ENCODE measurements around the gene ACOT8.

DNA sequence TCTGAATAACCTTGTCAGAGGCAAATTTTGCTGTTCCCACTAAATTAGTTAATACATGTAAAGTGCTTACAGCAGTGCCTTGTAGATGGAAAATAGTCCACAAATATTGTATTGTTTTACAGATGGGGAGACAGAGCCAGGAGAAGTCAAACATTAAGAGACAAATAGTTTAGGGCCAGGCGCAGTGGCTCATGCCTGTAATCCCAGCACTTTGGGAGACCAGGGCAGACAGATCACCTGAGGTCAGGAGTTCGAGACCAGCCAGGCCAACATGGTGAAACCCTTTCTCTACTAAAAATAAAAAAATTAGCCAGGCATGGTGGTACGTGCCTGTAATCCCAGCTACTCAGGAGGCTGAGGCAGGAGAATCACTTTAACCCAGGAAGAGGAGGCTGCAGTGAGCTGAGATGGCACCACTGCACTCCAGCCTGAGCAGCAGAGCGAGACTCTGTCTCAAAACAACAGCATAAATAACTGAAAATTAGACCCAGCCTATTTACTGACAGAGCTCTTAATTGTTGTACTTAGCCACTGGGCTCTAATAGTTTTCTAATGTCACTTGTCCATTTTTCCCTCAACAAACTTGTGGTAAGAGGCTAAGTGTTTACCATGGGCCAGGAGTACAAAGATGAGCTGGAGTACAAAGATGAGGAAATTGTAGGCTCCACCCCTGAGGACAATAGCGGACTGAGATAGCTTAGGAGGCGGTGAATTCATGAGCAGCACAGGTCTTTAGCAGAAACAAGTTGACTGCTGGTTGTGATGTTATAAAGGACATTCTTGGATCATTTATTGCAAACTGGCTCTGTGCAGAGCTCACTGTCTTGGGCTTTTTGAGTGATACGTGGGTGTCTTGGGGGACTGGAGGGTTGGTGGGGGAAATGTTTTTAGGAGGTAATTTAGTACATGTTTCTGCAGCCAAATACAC, 6.6 kb upstream of the ACOT8 start:
- TF ChIP-seq, protein P1, sequence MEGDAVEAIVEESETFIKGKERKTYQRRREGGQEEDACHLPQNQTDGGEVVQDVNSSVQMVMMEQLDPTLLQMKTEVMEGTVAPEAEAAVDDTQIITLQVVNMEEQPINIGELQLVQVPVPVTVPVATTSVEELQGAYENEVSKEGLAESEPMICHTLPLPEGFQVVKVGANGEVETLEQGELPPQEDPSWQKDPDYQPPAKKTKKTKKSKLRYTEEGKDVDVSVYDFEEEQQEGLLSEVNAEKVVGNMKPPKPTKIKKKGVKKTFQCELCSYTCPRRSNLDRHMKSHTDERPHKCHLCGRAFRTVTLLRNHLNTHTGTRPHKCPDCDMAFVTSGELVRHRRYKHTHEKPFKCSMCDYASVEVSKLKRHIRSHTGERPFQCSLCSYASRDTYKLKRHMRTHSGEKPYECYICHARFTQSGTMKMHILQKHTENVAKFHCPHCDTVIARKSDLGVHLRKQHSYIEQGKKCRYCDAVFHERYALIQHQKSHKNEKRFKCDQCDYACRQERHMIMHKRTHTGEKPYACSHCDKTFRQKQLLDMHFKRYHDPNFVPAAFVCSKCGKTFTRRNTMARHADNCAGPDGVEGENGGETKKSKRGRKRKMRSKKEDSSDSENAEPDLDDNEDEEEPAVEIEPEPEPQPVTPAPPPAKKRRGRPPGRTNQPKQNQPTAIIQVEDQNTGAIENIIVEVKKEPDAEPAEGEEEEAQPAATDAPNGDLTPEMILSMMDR (IDR thresholded peaks at IDR 0.05 in 4 of 5, conservative IDR thresholded peaks at IDR 0.05 in 1 of 5): no peak
- TF ChIP-seq POLR2A (IDR thresholded peaks at IDR 0.05): no peak
